ENCODE measurements around the gene ASRGL1. TPM values are rescaled to one million over a fixed set of nuclear protein-coding genes. Genes with fewer than 3 reads are reported as not detected.

The ASRGL1 gene
- total and polyA plus RNA-seq, 4 donors = 3.7 to 15.2 (median 8.1) TPM

DNA sequence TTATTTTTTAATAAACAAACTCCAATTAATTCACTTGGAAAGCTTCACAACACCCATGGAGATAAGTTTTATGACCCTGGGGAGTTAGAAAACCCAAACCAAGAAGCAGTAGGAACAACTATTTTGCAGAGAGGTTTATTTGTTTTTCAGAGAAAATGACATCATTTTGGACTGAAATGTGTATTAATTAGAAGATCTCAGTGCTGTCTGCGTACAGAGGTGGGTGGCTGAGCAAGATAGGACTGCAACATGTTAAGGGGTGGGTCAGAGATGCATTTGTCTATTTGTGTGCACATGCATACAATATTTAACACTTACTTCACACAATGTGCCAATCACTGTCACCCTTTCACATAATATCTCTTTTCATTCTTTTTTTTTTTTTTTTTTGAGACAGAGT lies 82.7 kb downstream of the ASRGL1 start:
- no peaks in the 10 kb centered on the region for H3K27me3 ChIP-seq (ENCODE audit: control insufficient read depth in 4 of 4, insufficient read depth in 4 of 4, low read length in 3 of 4)
- no peak for DNase-seq (ENCODE audit: low spot score)
- H3K27ac ChIP-seq (ENCODE audit: low read depth in 1 of 2, low read length in 2 of 2) = no peak overlapping the region
- TF ChIP-seq YY1 (IDR thresholded peaks at IDR 0.05) (no peak), FOXA1 (IDR thresholded peaks at IDR 0.05) (no peak), SP1 (IDR thresholded peaks at IDR 0.05) (no peak), GABPA (IDR thresholded peaks at IDR 0.05 in 1 of 2, conservative IDR thresholded peaks at IDR 0.05 in 1 of 2) (no peak), HNF4G (IDR thresholded peaks at IDR 0.05) (no peak), HNF4A (conservative IDR thresholded peaks at IDR 0.05) (no peak), NR2F2 (IDR thresholded peaks at IDR 0.05) (no peak), EGR1 (IDR thresholded peaks at IDR 0.05; ENCODE audit: low read depth in 2 of 2) (no peak), TAF1 (conservative IDR thresholded peaks at IDR 0.05) (no peak), RXRA (IDR thresholded peaks at IDR 0.05) (no peak)
- TF ChIP-seq, protein P1, sequence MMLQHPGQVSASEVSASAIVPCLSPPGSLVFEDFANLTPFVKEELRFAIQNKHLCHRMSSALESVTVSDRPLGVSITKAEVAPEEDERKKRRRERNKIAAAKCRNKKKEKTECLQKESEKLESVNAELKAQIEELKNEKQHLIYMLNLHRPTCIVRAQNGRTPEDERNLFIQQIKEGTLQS (IDR thresholded peaks at IDR 0.05) = no peak
- TF ChIP-seq, protein P2, sequence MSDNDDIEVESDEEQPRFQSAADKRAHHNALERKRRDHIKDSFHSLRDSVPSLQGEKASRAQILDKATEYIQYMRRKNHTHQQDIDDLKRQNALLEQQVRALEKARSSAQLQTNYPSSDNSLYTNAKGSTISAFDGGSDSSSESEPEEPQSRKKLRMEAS (IDR thresholded peaks at IDR 0.05) = no peak
- TF ChIP-seq, protein P3, sequence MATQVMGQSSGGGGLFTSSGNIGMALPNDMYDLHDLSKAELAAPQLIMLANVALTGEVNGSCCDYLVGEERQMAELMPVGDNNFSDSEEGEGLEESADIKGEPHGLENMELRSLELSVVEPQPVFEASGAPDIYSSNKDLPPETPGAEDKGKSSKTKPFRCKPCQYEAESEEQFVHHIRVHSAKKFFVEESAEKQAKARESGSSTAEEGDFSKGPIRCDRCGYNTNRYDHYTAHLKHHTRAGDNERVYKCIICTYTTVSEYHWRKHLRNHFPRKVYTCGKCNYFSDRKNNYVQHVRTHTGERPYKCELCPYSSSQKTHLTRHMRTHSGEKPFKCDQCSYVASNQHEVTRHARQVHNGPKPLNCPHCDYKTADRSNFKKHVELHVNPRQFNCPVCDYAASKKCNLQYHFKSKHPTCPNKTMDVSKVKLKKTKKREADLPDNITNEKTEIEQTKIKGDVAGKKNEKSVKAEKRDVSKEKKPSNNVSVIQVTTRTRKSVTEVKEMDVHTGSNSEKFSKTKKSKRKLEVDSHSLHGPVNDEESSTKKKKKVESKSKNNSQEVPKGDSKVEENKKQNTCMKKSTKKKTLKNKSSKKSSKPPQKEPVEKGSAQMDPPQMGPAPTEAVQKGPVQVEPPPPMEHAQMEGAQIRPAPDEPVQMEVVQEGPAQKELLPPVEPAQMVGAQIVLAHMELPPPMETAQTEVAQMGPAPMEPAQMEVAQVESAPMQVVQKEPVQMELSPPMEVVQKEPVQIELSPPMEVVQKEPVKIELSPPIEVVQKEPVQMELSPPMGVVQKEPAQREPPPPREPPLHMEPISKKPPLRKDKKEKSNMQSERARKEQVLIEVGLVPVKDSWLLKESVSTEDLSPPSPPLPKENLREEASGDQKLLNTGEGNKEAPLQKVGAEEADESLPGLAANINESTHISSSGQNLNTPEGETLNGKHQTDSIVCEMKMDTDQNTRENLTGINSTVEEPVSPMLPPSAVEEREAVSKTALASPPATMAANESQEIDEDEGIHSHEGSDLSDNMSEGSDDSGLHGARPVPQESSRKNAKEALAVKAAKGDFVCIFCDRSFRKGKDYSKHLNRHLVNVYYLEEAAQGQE (IDR thresholded peaks at IDR 0.05) = no peak
- H3K4me1 ChIP-seq (ENCODE audit: control insufficient read depth in 4 of 4, insufficient read depth in 4 of 4, low read length in 3 of 4) = peaks cover 0 to 3% (median 0%) of the 10 kb centered on the region in 4 donors
- no peaks in the 10 kb centered on the region for H3K36me3 ChIP-seq (ENCODE audit: control insufficient read depth in 4 of 4, insufficient read depth in 3 of 4, low read depth in 1 of 4, low read length in 3 of 4)
- WGBS = 61% methylated on average over 1 of the region's 1 CpG
- no peak overlapping the region for H3K4me3 ChIP-seq (ENCODE audit: low read depth in 1 of 3, low read length in 3 of 3)
- H3K9ac ChIP-seq (ENCODE audit: low read depth in 1 of 2, low read length in 2 of 2) = no peak overlapping the region
- no peaks in the 10 kb centered on the region for H3K9me3 ChIP-seq (ENCODE audit: control insufficient read depth in 4 of 4, low read length in 3 of 4)

DNA sequence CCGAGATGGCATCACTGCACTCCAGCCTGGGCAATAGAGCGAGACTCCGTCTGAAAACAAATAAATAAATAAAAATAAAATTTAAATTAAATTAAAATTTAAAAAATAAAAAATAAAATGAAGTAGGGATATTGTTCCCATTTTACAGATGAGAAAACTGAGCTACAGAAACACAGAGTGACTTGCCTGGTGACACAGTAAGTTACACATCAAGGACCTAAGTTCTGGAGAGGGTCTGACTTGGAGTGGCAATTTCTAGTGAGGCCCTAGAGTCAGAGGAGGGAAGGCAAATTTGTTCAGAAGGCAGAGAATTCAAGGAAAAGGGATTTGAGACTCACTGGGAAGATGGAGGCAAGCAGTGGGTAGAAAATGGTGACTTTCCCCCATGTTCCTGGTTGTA lies 83.6 kb downstream of the ASRGL1 start:
- 97% methylated on average over 3 of the region's 3 CpGs for WGBS
- no peak for TF ChIP-seq SP1 (IDR thresholded peaks at IDR 0.05)
- TF ChIP-seq, protein P4, sequence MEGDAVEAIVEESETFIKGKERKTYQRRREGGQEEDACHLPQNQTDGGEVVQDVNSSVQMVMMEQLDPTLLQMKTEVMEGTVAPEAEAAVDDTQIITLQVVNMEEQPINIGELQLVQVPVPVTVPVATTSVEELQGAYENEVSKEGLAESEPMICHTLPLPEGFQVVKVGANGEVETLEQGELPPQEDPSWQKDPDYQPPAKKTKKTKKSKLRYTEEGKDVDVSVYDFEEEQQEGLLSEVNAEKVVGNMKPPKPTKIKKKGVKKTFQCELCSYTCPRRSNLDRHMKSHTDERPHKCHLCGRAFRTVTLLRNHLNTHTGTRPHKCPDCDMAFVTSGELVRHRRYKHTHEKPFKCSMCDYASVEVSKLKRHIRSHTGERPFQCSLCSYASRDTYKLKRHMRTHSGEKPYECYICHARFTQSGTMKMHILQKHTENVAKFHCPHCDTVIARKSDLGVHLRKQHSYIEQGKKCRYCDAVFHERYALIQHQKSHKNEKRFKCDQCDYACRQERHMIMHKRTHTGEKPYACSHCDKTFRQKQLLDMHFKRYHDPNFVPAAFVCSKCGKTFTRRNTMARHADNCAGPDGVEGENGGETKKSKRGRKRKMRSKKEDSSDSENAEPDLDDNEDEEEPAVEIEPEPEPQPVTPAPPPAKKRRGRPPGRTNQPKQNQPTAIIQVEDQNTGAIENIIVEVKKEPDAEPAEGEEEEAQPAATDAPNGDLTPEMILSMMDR (IDR thresholded peaks at IDR 0.05; ENCODE audit: low read depth, low read length, missing input control) = no peak
- no peak for TF ChIP-seq YY1 (IDR thresholded peaks at IDR 0.05)
- TF ChIP-seq, protein P1 (IDR thresholded peaks at IDR 0.05) = no peak
- no peak for TF ChIP-seq EGR1 (IDR thresholded peaks at IDR 0.05; ENCODE audit: low read depth in 2 of 2)
- Histone ChIP-seq H3K36me3 (ENCODE audit: control insufficient read depth in 4 of 4, insufficient read depth in 3 of 4, low read depth in 1 of 4, low read length in 3 of 4) (no peaks in the 10 kb centered on the region), H3K27me3 (ENCODE audit: control insufficient read depth in 4 of 4, insufficient read depth in 4 of 4, low read length in 3 of 4) (no peaks in the 10 kb centered on the region), H3K27ac (ENCODE audit: low read depth in 1 of 2, low read length in 2 of 2) (no peak overlapping the region), H3K9me3 (ENCODE audit: control insufficient read depth in 4 of 4, low read length in 3 of 4) (no peaks in the 10 kb centered on the region), H3K9ac (ENCODE audit: low read depth in 1 of 2, low read length in 2 of 2) (no peak overlapping the region), H3K4me1 (ENCODE audit: control insufficient read depth in 4 of 4, insufficient read depth in 4 of 4, low read length in 3 of 4) (peaks cover 2 to 9% (median 7%) of the 10 kb centered on the region in 4 donors), H3K4me3 (ENCODE audit: low read depth in 1 of 3, low read length in 3 of 3) (no peak overlapping the region)
- DNase-seq (ENCODE audit: low spot score) = no peak
